IPS-NIHi7 (cell line): ENCODE data around the gene AGAP2.
"Not testable (repeated sequence)": the region's sequence is repeated elsewhere in the genome, so short reads cannot be mapped to it uniquely, and the experiment has no call there.

Experiments
- DNase-seq: peaks from one replicate; pipeline ENCODE4 v3.0.0; 2012; ENCODE audit warnings: mixed read lengths; ENCODE audit errors: extremely low spot score

The AGAP2 gene

DNA sequence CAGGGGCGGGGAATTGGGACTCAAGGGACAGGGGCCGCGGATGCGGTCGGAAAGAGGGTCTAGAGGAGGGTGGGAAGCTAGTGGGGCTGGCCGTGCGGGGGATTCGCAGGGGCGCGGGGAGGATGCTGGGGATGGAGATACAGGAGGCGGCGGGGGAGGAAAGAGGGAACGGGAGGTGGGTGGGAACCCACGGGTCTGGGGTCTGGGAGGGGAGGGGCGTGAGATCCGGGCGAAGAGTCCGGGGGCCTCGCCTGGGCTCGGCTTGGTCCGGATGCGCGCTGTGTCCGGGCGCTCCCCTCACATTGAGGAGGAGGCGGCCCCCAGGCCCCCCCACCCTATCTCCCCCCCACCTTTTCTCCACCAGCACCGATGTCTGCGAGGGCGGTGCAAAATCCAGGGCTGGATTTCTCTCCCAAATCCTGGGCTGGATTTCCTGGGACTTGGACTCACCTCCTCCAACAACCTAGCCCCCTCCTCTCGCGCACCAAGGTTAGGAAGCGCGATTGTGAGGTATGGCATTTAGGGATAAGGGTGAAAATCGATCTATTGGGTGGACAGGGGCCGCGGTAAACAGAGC lies at the start of gene AGAP2:
Gene AGAP2 (minus strand): TSS at position 82 of the 577 bp plus-strand sequence. CDS start 496 bp downstream, outside the sequence.
- peak; percentile 67 for DNase-seq

- no peak for DNase-seq
Measured at GRCh38 chr12:57783861-57784260, 45.3 kb upstream of the AGAP2 start.

- DNase-seq = no peak
Measured at GRCh38 chr12:57783466-57783801, 44.9 kb upstream of the AGAP2 start.

GRCh38 chr12:57782608-57783465 lies 44.3 kb upstream of the AGAP2 start, which contains the start of gene TSFM:
TSS of gene TSFM (plus strand) at chr12:57782787. CDS start at chr12:57782802, 15 bp downstream.
- peak; percentile 86 for DNase-seq

DNA sequence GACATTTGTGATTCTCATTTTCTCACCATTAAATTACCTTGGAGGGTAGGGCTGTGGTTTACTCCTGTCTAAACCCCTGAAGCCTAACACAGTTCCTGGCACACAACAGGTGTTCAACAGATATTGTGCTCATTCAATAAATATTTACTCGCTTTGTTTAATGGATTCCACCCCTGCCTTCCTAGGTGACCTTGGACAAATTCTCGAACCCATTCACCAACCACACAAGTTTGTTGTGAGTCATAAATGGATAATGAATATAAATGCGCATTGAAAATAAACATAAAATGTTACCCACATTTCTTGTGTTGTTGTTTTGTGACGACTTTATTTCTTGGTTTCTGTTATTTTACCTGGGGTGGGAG lies 43.7 kb upstream of the AGAP2 start:
- DNase-seq = no peak

- DNase-seq = no peak
Measured at GRCh38 chr12:57781801-57782200, 43.3 kb upstream of the AGAP2 start.

- no peak for DNase-seq
Measured at GRCh38 chr12:57781244-57781643, 42.7 kb upstream of the AGAP2 start.

DNA sequence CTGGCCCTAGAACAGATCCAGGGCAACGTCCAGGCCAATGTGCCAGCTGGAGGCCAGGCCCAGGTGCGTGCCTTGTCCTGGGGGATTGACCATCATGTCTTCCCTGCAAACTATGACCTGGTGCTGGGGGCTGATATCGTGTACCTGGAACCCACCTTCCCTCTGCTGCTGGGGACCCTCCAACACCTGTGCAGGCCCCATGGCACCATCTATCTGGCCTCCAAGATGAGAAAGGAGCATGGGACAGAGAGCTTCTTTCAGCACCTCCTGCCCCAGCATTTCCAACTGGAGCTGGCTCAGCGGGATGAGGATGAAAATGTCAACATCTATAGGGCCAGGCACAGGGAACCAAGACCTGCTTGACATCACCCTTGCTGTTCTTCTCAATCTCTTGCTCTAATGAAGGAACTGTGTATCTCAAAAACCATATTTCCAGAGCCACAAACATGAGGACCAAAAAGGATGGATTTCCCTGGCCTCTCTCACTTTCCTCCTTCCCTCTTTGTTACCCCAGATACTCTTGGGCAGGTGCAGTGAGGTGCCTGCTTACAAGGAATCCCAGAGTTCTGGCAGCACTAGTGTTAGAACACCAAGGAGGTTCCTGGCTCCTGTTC lies 41.8 kb upstream of the AGAP2 start:
- no peak for DNase-seq

- DNase-seq = no peak
Measured at GRCh38 chr12:57779736-57780135, 41.2 kb upstream of the AGAP2 start.

GRCh38 chr12:57777911-57778310 lies 39.4 kb upstream of the AGAP2 start:
- DNase-seq = no peak

DNA sequence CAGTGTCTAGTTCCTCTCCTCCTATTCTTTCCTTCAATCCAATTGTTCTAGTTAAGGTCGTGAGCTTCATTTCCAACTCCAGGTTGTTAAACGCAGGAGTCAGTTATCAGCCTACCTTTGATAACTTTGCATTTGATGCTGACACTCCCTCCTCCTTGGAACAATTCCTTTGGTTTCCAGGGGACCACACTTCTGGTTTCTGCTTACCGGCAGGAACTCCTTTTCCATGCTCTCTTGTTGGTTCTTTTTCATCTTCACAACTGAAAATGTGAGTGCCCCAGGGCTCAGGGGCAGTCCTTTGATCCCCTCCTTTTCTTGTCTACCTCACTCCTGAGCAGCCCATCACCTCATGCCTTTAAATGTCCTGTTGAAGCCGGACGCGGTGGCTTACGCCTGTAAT lies 38.8 kb upstream of the AGAP2 start:
- DNase-seq = no peak

GRCh38 chr12:57776247-57776587 lies 37.7 kb upstream of the AGAP2 start:
- DNase-seq = no peak

GRCh38 chr12:57775563-57776246 lies 37.2 kb upstream of the AGAP2 start:
- DNase-seq = peak; percentile 27

- no peak for DNase-seq
Measured at GRCh38 chr12:57775044-57775443, 36.5 kb upstream of the AGAP2 start.

DNA sequence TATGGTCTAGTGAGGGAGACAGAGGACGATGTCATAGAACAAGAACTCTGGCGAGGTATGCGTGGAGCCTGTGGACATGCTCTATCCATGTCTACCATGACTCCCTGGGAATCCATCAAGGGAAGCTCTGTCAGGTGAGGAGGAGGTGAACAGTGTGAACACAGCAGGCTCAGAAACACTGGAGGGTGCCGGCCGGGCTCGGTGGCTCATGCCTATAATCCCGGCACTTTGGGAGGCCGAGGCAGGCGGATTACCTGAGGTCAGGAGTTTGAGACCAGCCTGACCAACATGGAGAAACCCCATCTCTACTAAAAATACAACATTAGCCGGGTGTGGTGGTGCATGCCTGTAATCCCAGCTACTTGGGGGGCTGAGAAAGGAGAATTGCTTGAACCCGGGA lies 36.1 kb upstream of the AGAP2 start:
- DNase-seq = not testable (repeated sequence)

DNA sequence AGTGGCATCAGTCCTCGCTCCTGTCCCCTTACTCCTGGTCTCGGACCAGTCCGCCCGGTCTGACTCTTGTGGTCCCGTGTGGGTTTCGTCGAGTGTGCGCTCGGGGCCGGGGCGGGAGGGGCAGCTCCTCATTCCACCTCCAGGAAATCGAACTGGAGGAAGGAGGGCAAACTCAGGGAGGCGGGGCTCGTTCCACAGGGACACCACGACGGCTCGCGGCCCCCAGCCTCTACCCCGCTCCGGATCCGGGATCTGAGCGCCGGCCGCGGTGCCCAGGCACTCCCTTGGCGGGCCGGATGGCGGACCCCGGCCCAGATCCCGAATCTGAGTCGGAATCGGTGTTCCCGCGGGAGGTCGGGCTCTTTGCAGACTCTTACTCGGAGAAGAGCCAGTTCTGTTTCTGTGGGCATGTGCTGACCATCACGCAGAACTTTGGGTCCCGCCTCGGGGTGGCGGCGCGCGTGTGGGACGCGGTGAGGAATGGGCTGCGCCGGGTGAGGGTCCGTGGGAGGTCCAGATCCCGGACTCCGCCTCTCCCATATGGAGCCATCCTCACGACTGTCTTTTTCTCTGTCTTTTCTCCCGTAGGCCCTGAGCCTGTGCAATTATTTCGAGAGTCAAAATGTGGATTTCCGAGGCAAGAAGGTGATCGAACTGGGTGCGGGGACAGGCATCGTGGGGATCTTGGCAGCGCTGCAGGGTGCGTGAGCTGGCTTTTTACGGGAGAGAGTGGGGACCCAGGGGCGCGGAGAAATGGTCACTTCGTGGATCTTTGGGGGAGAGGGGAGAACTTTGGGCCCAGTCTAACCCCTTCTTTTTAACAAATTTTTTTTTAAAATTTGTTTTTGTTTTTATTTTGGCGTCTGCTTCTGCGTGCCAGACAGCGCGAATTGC lies 34.1 kb upstream of the AGAP2 start, which contains the start of gene EEF1AKMT3:
Gene EEF1AKMT3 (plus strand): TSS at position 186 of the 894 bp plus-strand sequence. CDS start 111 bp downstream, at position 297.
- DNase-seq = peak; percentile 56

GRCh38 chr12:57771873-57772428 lies 33.4 kb upstream of the AGAP2 start, which contains the start of gene METTL1:
TSS of gene METTL1 (minus strand) at chr12:57772105. CDS start at chr12:57772083, 22 bp downstream.
- DNase-seq = peak; percentile 94

- DNase-seq = peak; percentile 91
Measured at GRCh38 chr12:57771236-57771872, 32.8 kb upstream of the AGAP2 start.

- no peak for DNase-seq
Measured at GRCh38 chr12:57770734-57771133, 32.2 kb upstream of the AGAP2 start.

GRCh38 chr12:57769594-57769993 lies 31.1 kb upstream of the AGAP2 start:
- no peak for DNase-seq
